ENCODE data around the gene TDRD6.

DNA sequence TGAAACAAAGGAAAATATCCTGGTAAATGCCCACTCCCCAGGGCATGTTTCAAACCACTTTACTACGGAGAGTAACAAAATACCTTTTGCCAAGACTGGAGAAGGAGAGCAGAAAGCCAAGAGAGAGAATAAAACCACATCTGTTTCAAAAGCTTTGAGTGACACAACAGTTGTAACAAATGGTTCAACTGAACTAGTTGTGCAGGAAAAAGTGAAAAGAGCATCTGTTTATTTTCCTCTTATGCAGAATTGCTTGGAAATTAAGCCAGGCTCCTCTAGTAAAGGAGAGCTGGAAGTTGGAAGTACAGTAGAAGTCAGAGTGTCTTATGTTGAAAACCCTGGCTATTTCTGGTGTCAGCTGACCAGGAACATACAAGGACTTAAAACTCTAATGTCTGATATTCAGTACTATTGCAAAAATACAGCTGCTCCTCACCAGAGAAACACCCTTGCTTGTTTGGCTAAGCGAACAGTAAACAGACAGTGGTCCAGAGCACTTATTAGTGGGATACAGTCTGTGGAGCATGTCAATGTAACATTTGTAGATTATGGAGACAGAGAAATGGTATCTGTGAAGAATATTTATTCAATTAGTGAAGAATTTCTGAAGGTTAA lies 2.6 kb downstream of the TDRD6 start:
- TF ChIP-seq, protein P1, sequence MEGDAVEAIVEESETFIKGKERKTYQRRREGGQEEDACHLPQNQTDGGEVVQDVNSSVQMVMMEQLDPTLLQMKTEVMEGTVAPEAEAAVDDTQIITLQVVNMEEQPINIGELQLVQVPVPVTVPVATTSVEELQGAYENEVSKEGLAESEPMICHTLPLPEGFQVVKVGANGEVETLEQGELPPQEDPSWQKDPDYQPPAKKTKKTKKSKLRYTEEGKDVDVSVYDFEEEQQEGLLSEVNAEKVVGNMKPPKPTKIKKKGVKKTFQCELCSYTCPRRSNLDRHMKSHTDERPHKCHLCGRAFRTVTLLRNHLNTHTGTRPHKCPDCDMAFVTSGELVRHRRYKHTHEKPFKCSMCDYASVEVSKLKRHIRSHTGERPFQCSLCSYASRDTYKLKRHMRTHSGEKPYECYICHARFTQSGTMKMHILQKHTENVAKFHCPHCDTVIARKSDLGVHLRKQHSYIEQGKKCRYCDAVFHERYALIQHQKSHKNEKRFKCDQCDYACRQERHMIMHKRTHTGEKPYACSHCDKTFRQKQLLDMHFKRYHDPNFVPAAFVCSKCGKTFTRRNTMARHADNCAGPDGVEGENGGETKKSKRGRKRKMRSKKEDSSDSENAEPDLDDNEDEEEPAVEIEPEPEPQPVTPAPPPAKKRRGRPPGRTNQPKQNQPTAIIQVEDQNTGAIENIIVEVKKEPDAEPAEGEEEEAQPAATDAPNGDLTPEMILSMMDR (conservative IDR thresholded peaks at IDR 0.05 in 1 of 2, IDR thresholded peaks at IDR 0.05 in 1 of 2; ENCODE audit: extremely low read depth in 1 of 2, insufficient read depth in 1 of 2, low read depth in 1 of 2, low read length in 2 of 2) = no peak
- TF ChIP-seq EZH2 (IDR thresholded peaks at IDR 0.05; ENCODE audit: borderline replicate concordance, low read length) = no peak
